SH-SY5Y (cell line): ENCODE results near the gene LRP1-AS.

Experiments
- GATA2 ChIP-seq: IDR thresholded peaks from 2 replicates; pipeline ENCODE4 v1.6.1; 2011; ENCODE audit warnings: mild to moderate bottlenecking, low read depth, low read length
- GATA3 ChIP-seq: IDR thresholded peaks from 2 replicates; pipeline ENCODE4 v1.6.1; 2011; ENCODE audit warnings: low read depth, mild to moderate bottlenecking, low read length, moderate library complexity

GRCh38 chr12:57193706-57194245 is 46.4 kb upstream of the LRP1-AS start:
- TF ChIP-seq GATA2 (no peak), GATA3 (no peak)
